Embryonic facial prominence (tissue), 1 donor: Measurements from ENCODE around the gene DCXR.

Source experiments
- DNase-seq: peaks from one replicate; pipeline ENCODE4 v3.0.0-alpha.2; 2016; ENCODE audit errors: extremely low spot score

DCXR gene

DNA sequence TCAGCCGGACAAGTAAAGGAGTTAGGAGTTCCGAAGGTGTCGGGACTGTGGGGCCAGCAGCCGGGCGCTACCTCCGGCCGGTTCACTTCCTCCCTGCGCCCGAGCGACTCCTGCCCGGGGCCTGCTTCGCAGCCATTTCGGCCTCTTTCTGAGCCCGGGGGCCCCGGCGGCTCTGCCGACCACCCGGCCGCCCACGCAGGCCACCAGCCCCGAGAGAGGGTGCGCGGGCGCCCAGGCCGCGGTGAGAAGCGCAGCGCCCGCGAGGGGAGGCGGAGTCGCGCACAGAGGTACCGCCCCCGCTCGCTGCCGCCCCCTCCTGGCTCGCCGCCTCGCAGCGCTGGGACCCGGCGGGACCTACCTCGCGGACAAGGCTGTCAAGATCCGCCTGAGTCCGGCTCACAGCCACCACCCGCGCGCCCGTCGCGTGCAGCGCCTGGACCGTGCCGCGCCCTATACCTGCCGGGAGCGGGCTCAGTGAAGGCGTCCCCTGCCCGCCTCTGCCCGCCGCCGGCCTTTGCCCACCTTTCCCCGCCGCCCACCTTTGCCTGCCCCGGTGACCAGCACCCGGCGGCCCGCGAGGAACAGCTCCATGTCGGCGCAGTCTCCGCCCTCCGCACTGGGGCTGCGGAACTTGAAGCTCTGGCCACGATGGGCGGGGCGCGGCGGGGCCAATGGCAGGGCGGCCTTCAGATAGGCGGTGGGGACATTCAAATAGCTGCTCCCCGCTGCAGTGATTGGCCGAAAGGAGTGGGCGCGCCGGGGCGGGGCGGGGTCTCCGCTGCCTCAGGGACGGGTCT, at the start of gene DCXR:
TSS of gene DCXR (minus strand) at position 606 of the 797 bp plus-strand sequence. CDS start at position 591, 15 bp downstream.
- peak; percentile 75 for DNase-seq

DNA sequence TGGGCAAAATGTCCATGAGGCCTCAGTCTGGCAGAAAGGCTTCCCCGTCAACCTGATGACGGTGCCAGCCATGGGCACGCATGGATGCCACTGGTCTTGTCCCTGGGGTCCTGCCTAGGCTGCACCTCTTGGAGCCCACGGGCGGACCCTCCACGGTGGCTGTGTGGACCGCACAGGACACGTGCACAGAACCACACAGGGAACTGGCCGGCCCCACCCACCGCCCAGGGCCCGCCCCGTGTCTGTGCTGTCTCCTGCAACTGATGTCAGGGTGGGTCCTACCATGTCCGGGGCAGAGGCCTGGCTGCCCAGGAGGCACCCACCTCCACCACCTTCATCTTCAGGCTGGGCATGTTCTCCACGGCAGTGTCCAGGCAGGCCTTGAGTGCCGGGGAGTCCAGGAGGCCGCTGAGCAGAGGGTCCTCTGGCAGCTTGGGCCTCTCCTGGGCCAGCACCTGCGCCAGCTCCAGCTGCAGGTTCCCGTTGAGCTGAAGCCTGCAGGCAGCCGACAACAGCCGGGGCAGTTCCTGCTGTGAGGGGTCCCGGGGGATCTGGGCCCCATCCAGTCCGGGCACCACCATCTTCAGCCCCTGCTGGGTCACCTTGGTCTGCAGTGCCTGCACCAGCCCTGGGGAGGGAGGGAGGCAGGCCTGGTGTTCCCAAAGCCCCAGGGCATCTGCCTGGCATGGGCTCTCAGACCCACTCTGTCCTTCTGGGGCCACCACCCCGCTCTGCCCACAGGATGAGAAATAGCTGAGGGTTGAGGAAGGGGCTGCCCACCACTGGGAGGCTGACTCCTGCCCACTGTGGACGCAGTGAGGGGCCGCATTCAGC, 48.7 kb upstream of the DCXR start:
- no peak for DNase-seq

DNA sequence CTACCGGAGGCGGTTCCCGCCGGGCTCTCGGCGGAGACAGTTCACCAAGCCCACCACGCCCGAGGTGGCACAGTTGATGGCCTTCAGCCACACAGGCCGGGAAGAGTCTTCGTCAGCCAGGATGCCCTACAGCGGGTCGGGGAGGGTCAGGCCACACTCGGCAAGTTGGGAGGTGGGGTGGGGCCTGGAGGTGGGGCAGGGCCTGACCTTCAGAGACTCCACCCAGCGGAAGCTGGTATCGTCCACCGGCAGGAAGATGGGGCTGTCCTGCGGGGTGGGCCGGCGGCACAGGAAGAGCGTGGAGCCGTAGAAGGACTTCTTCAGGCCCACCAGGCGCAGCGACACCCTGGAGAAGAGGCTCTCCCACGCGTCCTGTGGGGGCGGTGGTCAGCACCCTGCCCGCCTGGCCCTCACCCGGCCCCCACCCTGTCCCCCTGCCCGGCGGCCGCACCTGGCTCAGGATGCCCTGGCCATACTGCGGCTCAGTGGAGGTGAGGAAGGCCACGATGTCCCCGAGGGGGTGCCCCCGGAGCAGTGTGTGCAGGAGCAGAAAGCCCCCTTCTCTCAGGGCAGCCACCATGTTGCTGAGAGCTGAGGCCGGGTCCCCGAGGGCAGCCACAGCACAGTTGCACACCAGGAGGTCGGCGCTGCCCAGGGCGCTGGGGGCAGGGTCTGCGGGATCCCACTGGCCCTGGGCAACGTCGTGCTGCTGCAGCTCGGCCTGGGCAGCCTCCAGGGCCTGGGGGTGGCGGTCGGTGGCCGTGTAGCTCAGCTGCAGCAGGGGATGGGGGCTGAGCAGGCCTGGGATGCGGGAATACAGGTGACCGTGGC, 47.7 kb upstream of the DCXR start:
- no peak for DNase-seq

DNA sequence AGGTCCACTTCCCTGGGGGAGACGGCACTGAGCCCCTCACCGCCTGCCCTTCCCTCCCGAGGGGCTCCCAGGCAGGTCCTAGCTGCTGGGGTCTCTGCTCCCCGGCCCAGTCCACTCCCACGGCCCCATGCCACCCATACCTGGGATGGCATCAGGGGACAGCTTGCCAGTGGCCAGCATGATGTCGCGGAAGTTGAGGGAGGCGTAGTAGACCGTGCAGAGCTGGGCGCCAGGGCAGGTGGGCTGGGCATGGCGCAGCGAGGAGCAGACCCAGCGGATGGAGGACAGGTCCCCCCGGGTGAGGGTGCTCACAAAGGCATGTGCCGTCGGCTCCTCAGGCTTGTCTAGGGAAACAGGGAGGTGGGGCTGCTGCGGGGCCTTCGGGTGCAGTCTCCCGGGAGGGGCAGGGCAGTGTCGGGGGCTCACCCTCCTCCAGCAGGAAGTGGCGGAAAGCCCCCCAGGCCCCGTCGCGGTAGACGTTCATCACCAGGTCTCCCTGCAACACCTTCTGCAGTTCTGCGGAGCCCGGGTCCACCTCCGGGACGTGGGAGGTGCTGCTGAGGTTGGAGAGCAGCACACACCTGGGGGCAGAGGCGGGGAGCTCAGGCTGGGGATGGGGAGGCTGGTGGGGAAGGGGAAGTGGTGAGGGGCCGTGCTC, 47.0 kb upstream of the DCXR start:
- DNase-seq, result no peak

DNA sequence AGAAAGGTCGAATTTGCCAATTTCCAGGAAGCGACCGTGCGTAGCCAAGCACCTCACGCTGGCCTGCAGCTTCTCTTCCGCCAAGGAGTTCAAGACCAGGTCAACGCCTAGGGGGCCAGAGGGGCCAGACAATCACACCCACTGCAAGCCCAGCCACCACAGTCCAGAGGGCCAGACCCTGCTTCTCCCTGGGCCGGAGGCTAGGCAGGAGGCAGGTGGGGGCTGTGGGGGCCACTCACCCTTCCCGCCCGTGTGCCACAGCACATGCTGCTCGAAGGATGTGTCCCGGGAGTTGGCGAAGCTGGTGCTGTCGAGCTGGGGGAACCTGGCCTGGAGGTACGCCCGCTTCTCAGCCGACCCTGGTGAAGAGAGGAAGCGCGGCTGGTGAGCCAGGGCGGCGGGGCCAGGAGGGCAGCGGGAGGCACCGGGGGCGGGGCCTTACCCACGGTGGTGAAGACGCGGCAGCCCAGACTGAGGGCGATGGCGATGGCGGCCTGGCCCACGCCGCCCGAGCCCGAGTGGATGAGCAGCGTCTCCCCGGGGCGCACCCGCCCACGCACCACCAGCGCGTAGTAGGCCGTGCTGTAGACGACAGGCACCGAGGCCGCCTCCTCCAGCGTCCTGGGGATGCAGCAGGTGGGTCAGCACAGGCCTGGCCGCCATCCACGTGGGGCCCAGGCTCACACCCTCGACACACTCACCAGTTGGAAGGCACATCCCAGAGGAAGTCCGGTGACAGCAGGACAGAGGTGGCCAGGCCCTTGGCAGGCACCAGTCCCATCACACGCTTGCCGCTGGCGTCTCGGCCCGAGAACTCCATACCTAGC, 46.2 kb upstream of the DCXR start:
- DNase-seq, result no peak

DNA sequence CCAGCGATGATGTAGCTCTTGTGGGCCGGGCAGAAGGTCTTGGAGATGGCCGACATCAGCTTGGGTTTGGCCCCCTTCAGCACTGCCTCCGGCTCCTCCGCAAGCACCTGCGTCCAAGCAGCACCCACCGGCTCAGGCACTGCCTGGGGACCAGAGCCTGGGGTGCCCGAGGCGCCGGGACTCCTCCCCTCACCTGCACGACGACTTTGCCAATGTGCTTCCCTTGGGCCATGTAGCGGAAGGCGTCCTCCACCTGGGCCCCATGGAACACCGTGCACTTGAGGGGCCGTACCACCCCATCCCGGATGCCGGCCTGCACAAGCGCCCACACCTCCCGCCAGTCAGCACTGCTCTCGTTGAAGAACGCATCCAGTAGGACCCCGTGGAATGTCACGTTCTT, 45.5 kb upstream of the DCXR start:
- no peak for DNase-seq

DNA sequence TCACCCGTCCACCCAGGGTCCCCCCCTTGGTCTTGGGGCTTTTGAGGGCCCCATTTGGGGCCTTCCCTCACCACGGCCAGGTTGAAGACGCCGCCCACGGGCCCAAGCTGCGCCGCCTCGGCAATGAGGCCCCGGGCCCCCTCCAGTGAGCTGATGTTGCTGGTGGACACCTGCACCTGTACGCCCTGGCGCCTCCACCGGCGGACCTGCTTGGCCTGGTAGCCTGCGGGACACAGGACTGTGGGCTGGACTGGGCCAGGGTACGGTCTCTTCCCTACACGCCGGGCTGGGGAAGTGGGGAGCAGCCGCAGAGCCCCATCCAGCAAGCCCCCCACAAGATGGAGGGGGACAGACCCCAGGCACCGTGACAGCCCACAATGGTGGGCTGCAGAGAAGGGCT, 45.0 kb upstream of the DCXR start:
- no peak for DNase-seq

DNA sequence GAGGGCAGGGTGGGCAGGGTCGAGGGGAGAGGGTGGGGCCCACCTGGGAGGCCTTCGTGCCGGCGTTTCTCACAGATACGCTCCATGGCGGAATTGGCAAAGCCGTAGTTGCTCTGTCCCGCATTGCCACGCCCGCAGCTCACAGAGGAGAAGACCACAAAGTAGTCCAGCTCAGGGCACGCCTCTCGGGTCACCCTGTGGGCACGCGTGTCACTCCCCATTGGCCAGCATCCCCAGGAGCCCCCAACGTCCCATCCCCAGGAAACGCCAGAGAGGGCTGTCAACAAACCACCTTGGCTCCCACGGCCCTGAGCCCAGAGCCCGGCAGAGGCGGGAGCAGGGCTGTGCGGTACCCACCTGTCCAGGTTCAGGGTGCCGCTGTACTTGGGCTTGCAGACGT, 44.5 kb upstream of the DCXR start:
- DNase-seq, result no peak

DNA sequence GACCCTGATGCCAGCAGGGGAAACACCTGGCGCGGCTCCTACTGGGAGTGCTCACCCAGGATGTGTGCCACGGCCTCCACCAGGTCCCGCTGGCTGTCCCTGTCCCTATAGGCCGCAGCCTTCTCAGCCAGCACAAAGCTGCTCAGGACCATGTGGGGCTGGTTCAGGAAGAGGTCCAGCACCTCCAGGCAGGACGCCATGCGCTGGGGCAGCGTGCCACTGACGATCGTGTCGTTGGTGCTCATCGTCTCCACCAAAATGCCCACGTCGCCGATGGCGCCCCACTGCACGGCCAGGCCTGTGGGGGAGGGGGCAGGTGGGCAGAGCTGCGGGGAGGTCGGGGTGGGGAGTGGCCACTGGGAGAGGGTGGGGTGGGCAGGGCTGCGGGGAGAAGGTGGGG, 44.0 kb upstream of the DCXR start:
- no peak for DNase-seq

DNA sequence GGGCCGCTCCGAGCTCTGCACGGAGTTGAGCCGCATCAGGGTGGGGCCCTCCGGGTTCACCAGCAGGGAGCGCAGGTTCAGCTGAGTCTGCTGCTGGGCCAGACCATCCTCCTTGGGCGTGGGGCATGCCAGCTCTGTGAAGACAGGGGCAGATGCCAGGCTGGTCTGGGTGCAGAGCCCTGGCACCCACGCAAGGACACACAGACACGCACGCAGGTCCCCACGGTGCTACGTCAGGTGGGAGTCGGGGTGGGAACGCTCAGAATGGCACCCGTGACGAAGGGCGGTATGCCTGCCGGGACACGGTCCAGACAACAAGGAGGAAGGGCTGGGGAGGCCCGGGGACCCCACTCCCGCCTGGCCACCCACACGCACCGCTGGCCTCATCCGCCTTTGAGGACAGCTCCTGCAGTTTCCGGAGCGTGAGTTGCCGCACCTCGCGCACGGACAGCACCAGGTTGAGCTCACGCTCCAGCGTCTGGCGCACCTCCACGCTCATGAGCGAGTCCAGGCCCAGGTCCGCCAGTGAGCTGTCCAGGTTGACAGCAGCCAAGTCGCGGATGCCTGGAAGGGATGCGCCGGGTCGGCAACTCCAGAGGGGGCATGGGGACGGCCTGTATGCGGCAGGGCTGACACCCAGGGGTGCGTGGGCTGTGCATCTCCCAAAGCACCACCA, 43.4 kb upstream of the DCXR start:
- DNase-seq, result no peak

DNA sequence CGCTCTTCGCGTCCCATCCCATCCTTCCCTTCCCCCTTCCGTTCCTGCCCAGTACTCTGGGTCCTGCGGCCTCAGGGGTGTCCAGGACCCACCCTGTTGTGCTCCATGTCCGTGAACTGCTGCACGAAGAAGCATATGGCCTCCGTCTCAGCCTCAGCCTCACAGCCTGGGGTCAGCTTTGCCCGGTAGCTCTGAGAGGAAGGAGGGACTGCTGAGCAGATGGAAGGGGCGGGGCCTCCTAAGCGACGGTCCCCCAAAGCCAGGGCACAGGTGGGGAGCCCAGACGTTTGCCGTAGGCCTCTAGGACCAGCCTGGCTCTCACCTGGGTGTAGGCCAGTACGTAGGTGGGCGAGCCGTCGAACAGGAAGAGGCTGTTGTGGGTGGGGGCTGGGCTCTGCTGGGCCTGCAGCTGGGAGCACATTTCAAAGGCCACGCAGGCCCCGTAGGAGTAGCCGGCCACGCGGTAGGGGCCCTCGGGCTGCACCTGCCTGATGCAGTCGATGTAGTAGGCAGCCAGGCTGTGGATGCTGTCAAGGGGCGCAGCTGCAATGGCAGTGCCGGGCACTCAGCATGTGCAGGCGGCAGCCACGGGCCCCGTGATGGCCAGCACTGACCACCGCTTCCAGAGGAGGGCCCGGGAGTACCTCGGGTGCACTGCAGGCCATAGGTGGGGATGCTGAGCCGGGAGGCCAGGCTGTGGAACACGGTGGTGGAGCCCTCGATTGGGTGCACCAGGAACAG, 42.7 kb upstream of the DCXR start:
- no peak for DNase-seq

DNA sequence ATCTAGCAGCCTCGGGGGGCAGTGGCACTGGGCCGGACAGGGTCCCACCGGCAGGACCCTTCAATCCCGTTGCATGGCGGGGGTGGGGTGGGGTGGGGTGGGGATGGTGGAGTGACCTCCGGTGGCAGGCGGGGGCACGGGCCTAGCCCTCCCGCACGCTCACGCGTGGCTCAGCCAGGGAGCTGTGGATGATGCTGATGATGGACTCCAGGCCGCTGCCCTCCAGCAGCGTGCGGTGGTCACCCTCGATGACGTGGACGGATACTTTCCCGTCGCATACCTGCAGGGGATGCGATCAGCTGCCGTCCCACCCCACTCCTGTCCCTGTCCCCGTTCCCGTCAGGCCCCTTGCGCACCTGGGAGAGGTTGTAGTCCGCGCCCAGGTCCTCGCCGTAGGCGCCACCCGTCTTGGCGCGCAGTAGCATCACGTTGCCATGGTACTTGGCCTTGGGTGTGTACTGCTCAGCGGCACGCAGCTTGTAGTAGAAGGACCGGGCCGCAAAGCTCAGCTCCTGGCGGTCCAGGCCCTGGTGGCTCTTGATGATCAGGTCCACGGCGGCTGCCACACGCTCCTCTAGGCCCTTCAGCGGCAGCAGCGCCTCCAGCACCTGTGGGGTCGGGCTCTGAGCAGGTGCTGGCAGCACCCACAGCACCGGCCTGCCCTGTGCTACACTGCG, 41.6 kb upstream of the DCXR start:
- no peak for DNase-seq

DNA sequence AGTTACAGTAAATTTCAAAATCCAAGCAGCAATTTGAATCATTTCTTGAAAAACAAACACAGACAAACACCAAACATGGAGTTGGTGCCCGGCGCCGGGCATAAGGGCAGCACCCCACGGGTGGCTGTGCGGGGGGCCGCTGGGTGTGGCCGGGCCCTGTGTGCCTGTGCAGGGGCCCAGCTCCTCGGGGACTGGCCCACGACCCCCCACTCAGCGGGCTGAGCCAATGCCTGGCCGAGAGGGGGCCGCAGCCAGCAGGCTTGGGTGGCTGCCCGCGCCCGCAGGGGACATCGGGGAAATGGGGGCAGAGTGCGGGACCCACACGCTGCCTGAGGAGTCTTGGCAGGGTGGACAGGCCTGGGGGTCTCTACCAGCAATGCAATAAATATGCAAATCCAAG, 40.9 kb upstream of the DCXR start:
- no peak for DNase-seq

DNA sequence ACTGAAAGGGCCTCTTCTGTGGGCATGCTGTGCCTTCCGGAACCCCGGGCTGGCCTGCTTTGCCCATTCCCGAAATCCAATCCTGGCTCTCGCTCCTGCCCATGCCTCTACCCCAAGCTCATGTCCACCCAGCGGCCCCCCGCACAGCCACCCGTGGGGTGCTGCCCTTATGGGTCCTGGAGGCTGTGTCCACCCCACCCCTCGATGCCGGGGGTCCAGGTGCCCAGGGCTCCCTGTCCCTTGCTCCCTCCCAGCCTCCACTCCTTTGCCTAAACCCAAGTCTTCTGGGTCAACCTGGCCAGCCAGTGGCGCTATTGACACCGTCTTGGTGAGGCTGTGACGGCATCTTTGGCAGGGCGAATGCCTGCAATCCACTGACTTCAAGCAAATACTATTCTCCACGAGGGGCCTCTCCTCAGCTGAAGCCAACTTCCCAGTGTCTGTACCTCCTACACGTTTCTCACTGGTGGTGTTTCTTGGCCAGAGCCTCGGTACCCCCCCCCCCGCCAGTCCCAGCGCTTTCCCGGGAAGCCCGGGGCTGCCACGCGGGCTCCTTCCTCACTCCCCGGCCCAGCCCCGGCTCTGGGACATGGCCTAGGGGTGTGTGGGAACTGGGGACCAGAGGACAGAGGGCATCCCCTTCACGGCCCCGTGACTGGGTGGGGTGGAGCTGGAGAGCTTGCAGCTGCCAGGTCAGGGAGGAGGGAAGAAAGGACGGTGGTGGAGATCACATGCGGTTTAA, 40.3 kb upstream of the DCXR start:
- no peak for DNase-seq

DNA sequence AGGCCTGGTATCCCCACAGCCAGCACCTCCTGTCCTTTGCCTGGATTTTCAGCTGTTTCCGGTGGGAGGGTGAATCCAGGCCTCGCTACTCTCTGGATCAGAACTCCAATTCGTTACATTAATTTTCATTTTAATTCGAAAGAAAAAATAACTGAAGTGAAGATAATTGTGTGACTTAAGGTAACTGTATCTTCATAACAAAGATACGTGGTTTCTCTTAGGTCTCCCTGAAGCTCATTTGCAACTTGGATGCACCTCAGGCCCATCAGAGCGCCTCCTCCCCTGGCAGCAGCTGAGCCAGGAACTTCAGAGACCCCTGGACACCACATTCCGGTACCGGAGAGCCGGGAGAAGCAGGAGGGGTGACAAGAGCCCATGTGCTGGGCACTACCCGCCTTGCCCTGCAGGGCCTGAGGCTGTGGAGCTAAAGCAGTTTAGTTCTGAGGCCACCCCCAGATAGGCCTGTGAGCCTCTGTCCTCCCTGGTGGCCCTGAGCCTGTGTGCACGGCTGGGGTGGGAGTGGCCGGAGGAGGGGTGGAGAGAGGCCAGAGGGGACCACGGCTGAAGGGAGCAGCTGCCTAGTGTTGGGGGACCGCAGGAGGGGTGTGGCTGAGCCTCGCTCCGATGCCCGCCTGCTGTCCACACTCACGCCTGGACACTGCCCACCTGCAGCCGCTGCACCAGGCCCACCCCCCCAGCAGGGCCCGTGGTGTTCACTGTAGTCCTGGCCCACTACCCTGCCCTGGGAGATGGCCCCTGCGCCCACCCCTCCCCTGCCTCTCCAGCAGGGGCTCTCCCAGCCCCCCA, 39.5 kb upstream of the DCXR start:
- no peak for DNase-seq

DNA sequence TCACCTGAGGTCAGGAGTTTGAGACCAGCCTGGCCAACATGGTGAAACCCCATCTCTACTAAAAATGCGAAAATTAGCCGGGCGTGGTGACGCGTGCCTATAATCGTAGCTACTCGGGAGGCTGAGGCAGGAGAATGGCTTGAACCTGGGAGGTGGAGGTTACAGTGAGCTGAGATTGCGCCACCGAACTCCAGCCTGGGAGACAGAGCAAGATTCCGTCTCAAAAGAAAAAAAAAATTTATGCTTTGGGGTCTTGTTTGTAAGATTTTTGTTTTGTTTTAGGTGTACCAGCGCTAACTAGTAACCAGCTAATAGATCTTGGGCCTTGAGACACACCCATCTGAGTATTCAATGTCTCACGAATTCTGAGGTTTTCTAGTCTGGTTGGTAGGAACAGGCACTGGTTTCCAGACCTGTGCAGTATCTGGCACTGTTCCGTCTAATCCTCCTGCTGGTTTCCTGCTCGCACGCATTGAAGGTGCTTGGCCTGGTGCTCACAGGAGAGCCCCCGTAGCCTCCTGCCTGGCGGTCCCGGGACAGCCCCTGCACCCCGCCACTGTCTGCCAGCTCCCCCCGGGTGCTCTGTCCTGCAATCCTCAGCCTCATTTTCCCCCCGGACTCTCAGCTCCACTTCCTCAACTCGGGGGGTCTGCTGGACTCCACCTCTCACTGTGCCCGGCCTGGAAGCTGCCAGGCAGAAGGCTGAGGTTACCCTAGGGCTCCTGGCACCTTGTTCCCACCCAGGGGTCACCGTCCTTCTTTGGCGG, 38.7 kb upstream of the DCXR start:
- no peak for DNase-seq

DNA sequence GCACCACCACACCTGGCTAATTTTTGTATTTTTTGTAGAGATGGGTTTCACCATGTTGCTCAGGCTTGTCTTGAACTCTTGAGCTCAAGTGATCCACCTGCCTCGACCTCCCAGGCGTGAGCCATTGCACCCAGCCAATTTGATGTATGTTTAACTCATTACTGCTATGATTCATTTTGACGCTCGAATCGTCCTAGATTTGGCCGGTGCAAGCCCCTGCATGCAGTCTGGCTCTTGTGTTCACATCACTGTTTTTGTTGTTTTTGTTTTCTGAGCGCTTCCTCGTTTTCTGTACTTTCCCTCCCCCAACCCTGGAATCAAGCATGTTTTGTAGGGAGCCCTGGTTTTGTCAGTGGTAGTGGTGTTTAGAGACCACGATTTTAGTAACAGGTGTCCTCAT, 35.9 kb upstream of the DCXR start:
- no peak for DNase-seq
